B cell (primary cell): ENCODE results near the gene MCAM. TPM values are rescaled to one million over a fixed set of nuclear protein-coding genes. Genes with fewer than 3 reads are reported as not detected.

Experiments
- ATAC-seq: fragments of 200-7000 bp; cut with Tn5 transposase; one replicate; pipeline ENCODE4 v1.10.0; 2021; ENCODE audit warnings: low read depth, mild to moderate bottlenecking, moderate number of reproducible peaks, moderate library complexity
- CTCF ChIA-PET: fragments of 350-600 bp; sonication (Branson Sonifier 250); formaldehyde crosslinking; loops from one replicate; lab custom pipeline; 2021; ENCODE audit warnings: antibody characterized with exemption, inconsistent platforms; lab: Charles Lee
- POLR2A ChIA-PET: fragments of 350-600 bp; sonication (Branson Sonifier 250); formaldehyde crosslinking; loops from one replicate; lab custom pipeline; 2021; ENCODE audit warnings: antibody characterized with exemption; lab: Charles Lee
- DNase-seq: peaks from one replicate; pipeline ENCODE4 v3.0.0; 2013
- H2AFZ ChIP-seq: 2 replicates; pipeline ENCODE4 v1.6.1; 2012; ENCODE audit warnings: mild to moderate bottlenecking, low read depth, low read length; ENCODE audit not compliant: insufficient read depth, poor library complexity, severe bottlenecking
- H3K27ac ChIP-seq, 2 donors: 1 replicate in 1 of 2; 2 replicates in 1 of 2; pipeline ENCODE4 v1.5.1; 2012 to 2013; ENCODE audit warnings: low read length in 2 of 2, mild to moderate bottlenecking in 2 of 2, moderate library complexity in 1 of 2
- H3K27me3 ChIP-seq, 4 experiments: fragments of 200-600 bp in 1 of 4; sonication (generic) in 1 of 4; replicated peaks in 1 of 4; 1 replicate in 2 of 4; 2 replicates in 2 of 4; pipeline versions ENCODE4 v1.6.1 to v1.7.0; 2013 to 2016; ENCODE audit warnings: low read length in 3 of 4, mild to moderate bottlenecking in 2 of 4, mixed read lengths in 1 of 4, moderate library complexity in 1 of 4; ENCODE audit not compliant: insufficient read depth in 4 of 4, control insufficient read depth in 3 of 4; ENCODE audit errors: control extremely low read depth in 1 of 4
- H3K36me3 ChIP-seq, 2 experiments: replicated peaks in 1 of 2; 1 replicate in 1 of 2; 2 replicates in 1 of 2; pipeline versions ENCODE4 v1.6.1 to v1.7.1; 2013; ENCODE audit warnings: low read length in 1 of 2; ENCODE audit not compliant: insufficient read depth in 2 of 2, control insufficient read depth in 1 of 2; ENCODE audit errors: control extremely low read depth in 1 of 2, extremely low read depth in 1 of 2
- H3K4me1 ChIP-seq, 2 donors: fragments of 200-600 bp in 1 of 2; sonication (generic) in 1 of 2; 1 replicate in 1 of 2; 2 replicates in 1 of 2; pipeline versions ENCODE4 v1.5.1 to v1.6.1; 2013 to 2017; ENCODE audit warnings: low read length in 2 of 2; ENCODE audit not compliant: control insufficient read depth in 2 of 2, insufficient read depth in 2 of 2
- H3K4me2 ChIP-seq: replicated peaks from 2 replicates; pipeline ENCODE3; 2012; ENCODE audit warnings: mild to moderate bottlenecking, low read depth, low read length; ENCODE audit not compliant: poor library complexity, severe bottlenecking
- H3K4me3 ChIP-seq, 5 experiments: fragments of 200-600 bp in 1 of 5; sonication (generic) in 1 of 5; 1 replicate in 3 of 5; 2 replicates in 2 of 5; pipeline versions ENCODE4 v1.5.1 to v1.7.0; 2011 to 2016; ENCODE audit warnings: low read length in 4 of 5, mild to moderate bottlenecking in 4 of 5, low read depth in 2 of 5, control low read depth in 1 of 5, moderate library complexity in 1 of 5; ENCODE audit not compliant: insufficient read depth in 1 of 5; ENCODE audit errors: control extremely low read depth in 1 of 5, extremely low read depth in 1 of 5
- H3K79me2 ChIP-seq: fragments of 200-600 bp; sonication (generic); one replicate; pipeline ENCODE4 v1.6.0; 2016; ENCODE audit warnings: low read length; ENCODE audit not compliant: control insufficient read depth, insufficient read depth
- H3K9ac ChIP-seq: fragments of 200-600 bp; sonication (generic); 2 replicates; pipeline ENCODE4 v1.6.1; 2017; ENCODE audit warnings: mild to moderate bottlenecking, low read length, moderate library complexity
- H3K9me3 ChIP-seq, 3 donors: one replicate each; pipeline versions ENCODE4 v1.6.1 to v1.7.1; 2013; ENCODE audit warnings: low read length in 2 of 3; ENCODE audit not compliant: control insufficient read depth in 2 of 3, insufficient read depth in 1 of 3; ENCODE audit errors: control extremely low read depth in 1 of 3
- H4K20me1 ChIP-seq: 2 replicates; pipeline ENCODE4 v1.6.0; 2012; ENCODE audit warnings: mild to moderate bottlenecking, low read length; ENCODE audit not compliant: insufficient read depth, control insufficient read depth, poor library complexity, severe bottlenecking
- H3K27ac Mint-ChIP-seq: one replicate; pipeline ENCODE4 v1.8.0; 2021; ENCODE audit warnings: mixed read lengths
- H3K27me3 Mint-ChIP-seq: one replicate; pipeline ENCODE4 v1.8.0; 2021; ENCODE audit warnings: mixed read lengths
- H3K4me1 Mint-ChIP-seq: one replicate; pipeline ENCODE4 v1.8.0; 2021; ENCODE audit warnings: mixed read lengths
- H3K4me3 Mint-ChIP-seq: one replicate; pipeline ENCODE4 v1.8.0; 2021; ENCODE audit warnings: mixed read lengths
- H3K9me3 Mint-ChIP-seq: one replicate; pipeline ENCODE4 v1.8.0; 2022; ENCODE audit warnings: mixed read lengths; ENCODE audit not compliant: insufficient read depth
- CTCF ChIP-seq: fragments of 200-600 bp; IDR thresholded peaks from one replicate; pipeline ENCODE4 v1.8.0; 2022; ENCODE audit warnings: antibody characterized with exemption, mild to moderate bottlenecking
- EZH2 ChIP-seq: IDR thresholded peaks from 2 replicates; pipeline ENCODE4 v1.6.1; 2012; ENCODE audit warnings: borderline replicate concordance, low read depth, mild to moderate bottlenecking, moderate library complexity, low read length; ENCODE audit not compliant: insufficient read depth, poor library complexity, severe bottlenecking
- WGBS: methylation state at CpG from one replicate; pipeline ENCODE4 v1.1.5; 2013; ENCODE audit warnings: missing lambda C conversion rate; ENCODE audit not compliant: insufficient coverage; 5-methylcytosine and 5-hydroxymethylcytosine counted together
- intact Hi-C: fragments of 100-400 bp; cut with micrococcal nuclease; formaldehyde crosslinking; loops from one replicate; pipeline ENCODE4 v1.10.0; 2022
- polyA plus RNA-seq: library from polyadenylated mRNA; depleted of rRNA; stranded (reverse); fragments of >200 nt; gene quantifications from 2 replicates; pipeline ENCODE4 v1.2.3, GENCODE V29; 2012
- total RNA-seq, 2 donors: library from RNA; stranded (reverse); fragments of 120-200 nt in 1 of 2; gene quantifications; 1 replicate in 1 of 2; 2 replicates in 1 of 2; pipeline versions ENCODE4 v1.2.3 to v1.2.4, GENCODE V29; 2013 to 2022

Gene MCAM
- total and polyA plus RNA-seq, 2 donors (not counting 1 experiment from before 2014, with no cell fraction given), result 0.42 to 1.1 TPM

- H3K36me3 ChIP-seq, result peaks cover 31 to 78% of the 10 kb centered on the region in 2 experiments
Measured at GRCh38 chr11:119297938-119298337, 19.0 kb downstream of the MCAM start.

DNA sequence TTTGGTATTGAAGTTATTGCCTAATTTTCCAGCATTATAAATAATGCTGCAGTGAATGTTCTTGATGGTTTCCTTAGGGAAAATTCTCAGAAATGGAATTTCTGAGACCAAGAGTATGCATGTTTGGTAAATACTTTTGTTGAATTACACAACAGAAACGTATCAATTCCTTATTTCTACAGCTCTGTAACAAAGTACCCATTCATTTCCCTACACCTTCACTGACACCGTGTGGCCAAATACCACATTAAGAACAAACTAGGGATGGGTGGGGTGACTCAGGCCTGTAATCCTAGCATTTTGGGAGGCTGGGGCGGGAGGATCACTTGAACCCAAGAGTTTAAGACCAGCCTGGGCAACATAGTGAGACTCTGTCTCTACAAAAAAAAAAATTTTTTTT lies 21.8 kb downstream of the MCAM start:
- Histone ChIP-seq H4K20me1 (peaks cover 6% of the 10 kb centered on the region), H3K4me1 (no peaks in the 10 kb centered on the region), H3K27ac (no peak overlapping the region), H2AFZ (no peak overlapping the region), H3K27me3 (no peaks in the 10 kb centered on the region), H3K9me3 (peaks cover 0 to 13% (median 6%) of the 10 kb centered on the region in 3 donors), H3K36me3 (peaks cover 22 to 61% of the 10 kb centered on the region in 2 experiments), H3K4me2 (no peak overlapping the region), H3K4me3 (no peak overlapping the region), H3K9ac (no peak overlapping the region), H3K79me2 (no peaks in the 10 kb centered on the region)
- intact Hi-C loops, result no loop called here
- Mint-ChIP-seq H3K27me3 (no peaks in the 10 kb centered on the region), H3K4me3 (no peak overlapping the region), H3K9me3 (no peaks in the 10 kb centered on the region), H3K4me1 (no peaks in the 10 kb centered on the region), H3K27ac (no peak overlapping the region)
- CTCF ChIA-PET, result no interaction called here
- no peak for ATAC-seq
- DNase-seq, result no peak
- TF ChIP-seq EZH2 (no peak), CTCF (no peak)
- 50% methylated on average over 1 of the region's 3 CpGs for WGBS
- POLR2A ChIA-PET, result no interaction called here

More at GRCh38 chr11:119297938-119298337, 19.0 kb downstream of the MCAM start:
- Histone ChIP-seq H2AFZ (no peak overlapping the region), H3K4me2 (no peak overlapping the region), H3K27me3 (no peaks in the 10 kb centered on the region), H4K20me1 (peaks cover 6% of the 10 kb centered on the region), H3K79me2 (no peaks in the 10 kb centered on the region), H3K9ac (no peak overlapping the region), H3K9me3 (no peaks in the 10 kb centered on the region), H3K4me3 (no peak overlapping the region), H3K4me1 (no peaks in the 10 kb centered on the region), H3K27ac (no peak overlapping the region)
- CTCF ChIA-PET, result interaction anchor here (0.6 kb wide), 1 partner anchor 100 kb away, joined by 3 read pairs; no protein-coding TSS in a partner anchor
- DNase-seq (no peak), ATAC-seq (no peak)
- intact Hi-C loops, result no loop called here
- H3K4me1 Mint-ChIP-seq, result no peaks in the 10 kb centered on the region
- H3K9me3 Mint-ChIP-seq, result no peaks in the 10 kb centered on the region
- H3K27ac Mint-ChIP-seq, result no peak overlapping the region
- H3K27me3 Mint-ChIP-seq, result no peaks in the 10 kb centered on the region
- 94% methylated on average over 2 of the region's 3 CpGs for WGBS
- no peak for TF ChIP-seq EZH2
- no peak for TF ChIP-seq CTCF
- no peak overlapping the region for H3K4me3 Mint-ChIP-seq
- POLR2A ChIA-PET, result no interaction called here
